GM19397 (cell line): ENCODE measurements around the gene CNPY1.
"Not testable (repeated sequence)": the region's sequence is repeated elsewhere in the genome, so short reads cannot be mapped to it uniquely, and the experiment has no call there.

Source experiments
- ATAC-seq: cut with Tn5 transposase; IDR thresholded peaks from one replicate; pipeline ENCODE4 v1.9.1; 2021; ENCODE audit warnings: mild to moderate bottlenecking, moderate library complexity; ENCODE audit not compliant: unreplicated experiment

Gene CNPY1

GRCh38 chr7:155579565-155579964, 33.2 kb upstream of the CNPY1 start:
- ATAC-seq = no peak

DNA sequence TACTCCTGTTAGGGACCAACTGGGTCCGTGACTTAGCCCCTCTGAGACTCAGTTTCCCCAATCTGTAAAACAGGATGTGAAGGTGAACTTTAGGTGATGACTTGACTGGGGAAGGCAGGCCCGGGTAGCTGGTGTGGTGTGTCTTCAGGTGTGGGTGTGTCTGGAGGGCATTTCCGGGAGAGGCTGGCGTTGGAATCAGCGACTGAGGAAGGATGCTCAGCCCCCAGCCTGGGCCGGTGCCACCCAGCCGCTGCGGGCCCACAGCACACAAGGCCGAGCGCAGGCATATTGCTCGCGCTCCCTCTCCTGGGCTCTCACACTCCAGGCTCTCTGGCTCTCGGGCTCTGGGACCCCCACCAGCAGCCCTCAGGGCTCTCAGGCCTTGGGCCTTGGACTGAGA, 31.7 kb upstream of the CNPY1 start:
- ATAC-seq = no peak

- no peak for ATAC-seq
These were observed 31.1 kb upstream of the CNPY1 start for GRCh38 chr7:155577509-155577905.

DNA sequence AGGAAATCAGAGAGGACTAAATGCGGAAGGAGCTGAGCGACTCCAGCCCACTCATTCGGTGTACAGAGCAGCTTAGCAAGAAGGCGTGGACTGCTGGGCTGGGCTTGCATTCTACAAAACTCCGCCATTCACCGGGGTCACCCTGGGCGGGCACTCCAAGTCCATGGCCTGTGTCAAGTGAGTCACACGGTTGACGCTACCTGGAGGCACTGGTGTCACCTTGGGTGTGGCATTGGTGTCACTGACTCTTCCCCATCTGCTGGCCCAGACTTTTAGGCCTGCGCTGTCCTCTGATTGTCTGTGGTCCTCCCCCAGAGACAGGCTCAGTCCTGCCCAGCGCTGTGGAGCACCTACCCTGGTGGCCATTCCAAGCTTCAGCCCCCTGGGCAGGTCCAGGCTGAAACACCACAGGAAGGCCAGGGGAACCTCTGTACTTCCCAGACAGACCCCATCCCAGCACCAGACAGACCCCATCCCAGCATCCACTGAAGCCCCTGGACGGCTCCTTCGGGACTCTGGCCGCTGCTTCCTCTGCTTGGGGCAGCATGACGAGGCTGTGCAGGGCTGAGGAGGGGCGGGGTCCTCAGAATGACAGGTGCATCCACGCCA, 30.6 kb upstream of the CNPY1 start:
- no peak for ATAC-seq

GRCh38 chr7:155576416-155576815, 30.1 kb upstream of the CNPY1 start:
- ATAC-seq = no peak

GRCh38 chr7:155574556-155575290, 28.4 kb upstream of the CNPY1 start:
- no peak for ATAC-seq

DNA sequence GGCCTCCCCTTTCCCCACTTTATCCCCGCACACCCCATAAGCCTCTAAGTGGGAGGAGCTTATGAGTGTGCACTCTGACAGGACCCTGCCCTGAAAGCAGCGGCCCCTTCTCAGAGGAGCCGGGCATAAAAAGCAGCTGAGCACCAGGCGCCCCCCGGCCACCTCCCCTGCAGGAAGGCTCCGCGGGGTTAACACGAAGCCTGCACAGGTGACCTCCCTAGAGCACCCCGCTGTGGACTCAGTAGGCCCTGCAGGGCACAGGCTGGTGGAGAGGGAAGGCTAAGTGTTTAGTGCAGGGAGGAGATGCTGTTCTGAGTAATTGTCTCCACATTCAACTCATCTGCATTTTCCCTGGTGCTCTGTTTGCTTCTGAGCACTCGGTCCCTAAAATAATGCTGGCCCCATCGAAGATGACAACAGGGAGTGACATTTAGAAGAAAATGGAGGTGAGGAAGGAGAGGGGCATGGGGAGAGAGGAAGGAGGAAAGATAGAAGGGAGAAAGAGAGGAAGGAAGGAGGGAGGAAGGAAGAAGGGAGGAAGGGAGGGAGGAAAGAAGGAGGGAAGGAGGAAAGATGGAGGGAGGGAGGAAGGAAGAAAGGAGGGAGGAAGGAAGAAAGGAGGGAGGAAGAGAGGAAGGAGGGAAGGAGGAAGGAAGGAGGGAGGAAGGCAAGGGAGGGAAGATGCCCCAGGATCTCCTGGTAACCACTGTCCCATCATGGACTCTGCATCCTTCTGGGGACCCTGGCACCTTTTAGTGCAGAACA, 25.4 kb upstream of the CNPY1 start:
- no peak for ATAC-seq

DNA sequence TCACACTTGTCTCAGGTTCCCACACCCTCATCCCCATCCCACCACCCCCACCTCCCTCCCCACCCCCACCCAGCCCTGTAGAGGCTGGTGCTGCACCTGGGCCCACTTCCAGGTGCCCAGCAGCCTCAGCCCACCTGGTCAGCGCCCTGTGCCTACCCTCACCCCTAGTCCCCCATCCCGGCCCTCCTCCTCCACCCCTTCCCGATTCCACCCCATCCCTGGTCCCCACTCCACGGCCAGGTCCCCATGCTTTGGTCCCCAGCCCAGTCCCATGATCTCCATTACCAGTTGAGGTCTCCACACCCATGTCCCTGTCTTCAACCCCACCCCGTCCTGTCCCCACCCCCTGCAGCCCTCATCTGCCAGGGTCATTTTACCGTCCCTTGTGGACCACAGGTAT, 24.6 kb upstream of the CNPY1 start:
- no peak for ATAC-seq

GRCh38 chr7:155570171-155570958, 24.0 kb upstream of the CNPY1 start:
- ATAC-seq = no peak

- no peak for ATAC-seq
These were observed 23.3 kb upstream of the CNPY1 start for GRCh38 chr7:155569681-155570080.

GRCh38 chr7:155568842-155569494, 22.6 kb upstream of the CNPY1 start:
- ATAC-seq = no peak

- ATAC-seq = no peak
These were observed 21.9 kb upstream of the CNPY1 start for GRCh38 chr7:155568333-155568660.

DNA sequence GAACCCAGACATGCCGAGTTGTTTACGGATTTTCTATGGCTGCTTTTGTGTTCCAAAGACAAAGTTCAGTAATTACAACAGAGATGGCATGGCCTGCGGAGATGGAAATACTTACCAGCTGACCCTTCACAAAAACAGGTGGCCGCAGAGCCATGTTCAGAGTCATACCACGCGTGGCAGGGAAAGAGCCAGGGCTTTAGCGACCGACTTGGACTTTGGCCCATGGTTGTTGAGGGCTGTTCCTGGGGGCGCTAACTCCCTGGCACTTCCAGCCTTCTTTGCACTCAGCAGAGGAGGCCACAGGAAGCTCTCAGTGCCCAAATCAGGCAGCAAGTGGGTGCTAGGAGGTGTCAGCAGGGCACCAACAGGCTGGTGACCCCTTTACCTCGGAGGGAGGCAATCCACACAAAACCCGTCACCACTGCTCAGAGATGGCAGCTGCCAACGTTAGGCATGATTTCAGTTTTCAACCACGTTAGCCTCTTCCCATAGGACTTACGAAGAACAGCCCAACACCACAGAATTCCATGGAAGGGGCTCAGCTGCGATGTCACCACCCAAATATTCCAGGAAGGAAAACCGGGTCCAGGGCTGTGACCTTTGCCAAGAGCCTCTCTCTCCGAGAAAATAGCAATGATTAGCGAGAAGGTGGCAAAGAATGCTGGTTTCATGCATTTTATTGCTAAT, 21.4 kb upstream of the CNPY1 start:
- no peak for ATAC-seq

GRCh38 chr7:155566011-155566836, 19.9 kb upstream of the CNPY1 start:
- ATAC-seq = no peak

GRCh38 chr7:155565596-155565995, 19.2 kb upstream of the CNPY1 start:
- ATAC-seq = no peak

DNA sequence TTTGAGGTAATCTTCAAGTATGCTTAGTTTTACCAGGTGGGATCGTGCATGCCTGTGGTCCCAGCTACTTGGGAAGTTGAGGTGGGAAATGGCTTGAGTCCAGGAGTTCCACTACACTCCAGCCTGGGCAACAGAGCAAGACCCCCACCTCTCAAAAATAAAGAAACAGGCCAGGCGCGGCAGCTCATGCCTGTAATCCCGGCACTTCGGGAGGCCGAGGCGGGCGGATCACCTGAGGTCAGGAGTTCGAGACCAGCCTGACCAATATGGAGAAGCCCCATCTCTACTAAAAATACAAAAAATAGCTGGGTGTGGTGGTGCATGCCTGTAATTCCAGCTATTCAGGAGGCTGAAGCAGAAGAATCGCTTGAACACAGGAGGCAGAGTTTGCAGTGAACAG, 16.6 kb upstream of the CNPY1 start:
- ATAC-seq = not testable (repeated sequence)

DNA sequence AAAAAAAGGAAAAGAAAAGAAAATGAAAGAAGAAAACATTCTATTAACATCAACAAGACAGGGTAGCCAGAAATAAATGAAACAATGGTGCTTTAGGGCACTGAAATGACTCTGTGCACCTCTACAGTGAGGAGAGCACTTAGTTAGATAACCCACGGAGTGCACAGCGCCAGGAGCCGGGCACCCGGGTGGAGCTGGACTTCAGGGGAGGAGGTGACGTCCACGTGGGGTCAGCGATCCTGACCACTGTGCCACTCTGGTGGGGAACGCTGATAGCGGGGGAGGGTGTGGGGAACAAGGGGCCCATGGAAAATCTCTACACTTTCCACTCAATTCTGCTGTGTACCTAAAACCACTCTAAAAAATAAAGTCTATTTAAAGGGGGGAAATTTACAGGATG, 15.7 kb upstream of the CNPY1 start:
- no peak for ATAC-seq

GRCh38 chr7:155560982-155561686, 14.8 kb upstream of the CNPY1 start:
- ATAC-seq = no peak
